Fibroblast of the conjunctiva (primary cell): ENCODE data around the gene TNIK.
"Not testable (repeated sequence)": the region's sequence is repeated elsewhere in the genome, so short reads cannot be mapped to it uniquely, and the experiment has no call there.

Experiments
- DNase-seq: peaks from one replicate; pipeline ENCODE4 v3.0.0-alpha.2; 2010; ENCODE audit warnings: low read depth

The TNIK gene

GRCh38 chr3:171445620-171446204 lies 14.5 kb downstream of the TNIK start:
- no peak for DNase-seq

DNA sequence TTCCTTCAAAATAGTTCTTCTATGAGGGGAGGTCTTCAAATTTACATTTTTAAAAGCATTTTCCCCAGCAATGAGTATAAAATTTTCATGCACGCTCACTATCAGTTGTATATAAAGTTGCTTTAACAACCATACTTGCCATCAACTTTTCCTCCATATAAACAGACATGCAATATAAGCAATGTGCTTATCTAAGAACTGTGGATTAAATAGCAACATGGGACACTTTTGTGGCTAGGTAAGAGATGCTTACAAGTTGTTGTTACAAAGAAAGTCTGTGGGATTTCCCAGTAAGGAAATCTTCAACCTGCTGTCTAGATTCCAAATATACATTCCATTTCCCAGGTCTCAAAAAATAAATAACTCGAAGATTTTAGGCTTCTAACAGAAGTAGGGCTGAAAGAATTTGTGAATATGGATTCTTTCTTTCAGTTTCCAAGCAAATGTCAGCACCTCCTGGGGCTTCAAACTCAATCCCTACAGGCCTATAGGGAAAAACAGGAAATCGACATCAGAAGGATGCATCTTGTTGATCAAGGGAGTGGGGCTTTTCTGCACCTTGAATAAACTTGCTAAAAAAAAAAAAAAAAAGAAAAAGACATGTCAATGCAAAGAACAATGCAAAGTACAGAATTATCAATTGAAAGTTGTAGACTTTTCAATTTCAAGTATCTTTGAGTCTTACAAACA lies 16.1 kb downstream of the TNIK start:
- no peak for DNase-seq

- no peak for DNase-seq
Measured at GRCh38 chr3:171443211-171443957, 16.8 kb downstream of the TNIK start.

DNA sequence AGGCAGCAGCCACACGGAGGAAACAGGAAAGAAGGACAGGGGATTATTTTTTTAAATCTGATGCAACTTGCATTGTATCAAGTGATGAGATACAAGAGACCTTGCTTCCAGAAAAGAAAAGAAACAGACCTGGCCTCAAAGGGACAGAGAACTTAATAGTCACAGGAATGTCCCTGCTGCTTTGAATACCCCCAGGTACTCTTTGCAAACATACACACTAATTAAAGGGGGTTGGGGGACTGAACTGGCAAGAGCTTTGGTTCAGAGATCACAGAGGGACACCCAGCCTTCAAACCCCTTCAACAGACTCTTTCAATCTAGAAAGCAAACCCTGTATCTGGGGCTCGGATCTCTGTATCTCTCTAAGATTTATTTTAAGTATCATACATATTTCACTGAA lies 18.0 kb downstream of the TNIK start:
- no peak for DNase-seq

GRCh38 chr3:171441381-171441780 lies 18.8 kb downstream of the TNIK start:
- no peak for DNase-seq

DNA sequence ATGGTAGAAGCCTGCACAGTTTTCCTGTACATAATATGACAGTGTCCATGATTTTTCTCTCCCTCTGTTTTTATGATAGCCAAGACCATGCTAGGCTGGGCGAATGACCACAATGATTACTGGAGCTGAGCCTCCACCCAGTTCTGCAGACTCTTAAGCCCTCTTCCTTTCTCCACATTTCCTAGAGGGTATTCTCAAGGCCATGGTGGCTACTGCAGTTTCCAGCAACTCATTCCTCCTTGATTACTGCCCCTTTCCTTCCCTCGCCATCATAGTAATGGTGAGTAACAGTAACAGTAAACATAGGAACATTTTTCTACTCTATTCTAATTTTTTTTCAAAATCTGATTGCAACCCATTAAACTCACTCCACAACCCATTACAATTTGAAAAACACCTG lies 20.2 kb downstream of the TNIK start:
- no peak for DNase-seq

DNA sequence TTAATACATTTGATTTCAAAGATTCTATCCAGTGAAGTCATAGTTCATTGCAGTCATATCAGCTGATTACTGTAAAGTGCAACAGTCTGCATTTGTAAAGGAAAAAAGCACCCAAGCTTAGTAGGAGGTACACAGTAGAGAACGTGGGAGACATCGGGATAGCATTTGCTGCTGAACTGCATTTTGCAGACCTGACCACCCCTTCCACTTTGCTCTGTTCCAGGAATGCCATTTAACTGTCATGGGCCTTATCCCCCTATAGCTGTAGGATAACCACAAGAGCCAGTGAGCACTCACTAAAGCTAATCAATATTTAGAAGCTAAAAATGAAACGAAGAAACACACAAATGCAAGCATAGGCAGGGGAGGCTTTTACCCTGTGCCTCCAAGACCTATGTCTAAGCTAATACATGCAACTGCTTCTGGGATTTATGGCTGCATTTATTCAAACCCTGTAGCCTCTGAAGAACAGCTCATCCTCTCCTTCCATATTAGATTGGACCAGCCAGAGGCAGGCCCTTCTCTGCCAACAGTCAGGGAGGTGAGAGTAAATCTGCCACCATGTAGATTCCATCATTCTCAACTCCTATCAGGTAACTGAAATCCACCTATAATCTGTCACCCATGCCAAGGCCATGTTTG lies 23.0 kb downstream of the TNIK start:
- no peak for DNase-seq

GRCh38 chr3:171436380-171436779 lies 23.8 kb downstream of the TNIK start:
- no peak for DNase-seq

GRCh38 chr3:171435757-171436156 lies 24.4 kb downstream of the TNIK start:
- DNase-seq: no peak

DNA sequence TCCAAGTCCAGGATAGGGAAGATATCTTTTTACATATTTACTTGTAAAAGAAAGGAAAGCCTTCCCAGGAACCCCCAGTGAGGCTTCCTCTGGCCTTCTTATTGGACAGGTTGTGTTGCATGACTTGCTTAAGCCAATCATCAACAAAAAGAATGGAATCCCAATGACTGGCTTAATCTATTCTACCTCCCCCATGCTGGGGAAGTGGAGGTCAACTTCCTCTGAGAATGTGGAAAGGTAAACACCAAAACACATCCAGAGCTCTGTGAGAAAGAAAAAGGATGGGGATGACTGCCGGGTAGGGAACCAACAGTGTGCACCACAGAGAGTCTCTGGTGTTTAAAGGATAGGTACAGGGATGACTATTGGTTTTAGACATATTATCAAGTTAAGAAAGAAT lies 25.1 kb downstream of the TNIK start:
- no peak for DNase-seq

DNA sequence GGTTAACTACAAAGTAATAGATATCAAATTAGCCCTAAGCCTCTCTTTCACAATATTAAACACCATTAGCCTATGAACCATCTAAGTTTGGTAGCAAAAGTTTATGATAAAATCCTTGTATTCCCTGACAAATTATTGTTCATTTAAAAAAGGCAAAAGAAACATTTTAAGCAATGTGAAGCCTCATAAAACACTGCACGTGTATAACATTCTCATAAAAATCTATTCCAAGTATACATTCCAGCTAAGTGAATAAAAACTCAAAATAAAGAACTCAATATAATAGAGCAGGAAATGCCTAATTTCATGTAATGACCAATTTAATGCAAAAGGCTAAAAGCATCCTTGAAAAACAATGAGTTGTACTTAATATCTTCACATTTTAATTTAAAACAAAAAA lies 27.7 kb downstream of the TNIK start:
- DNase-seq: no peak

DNA sequence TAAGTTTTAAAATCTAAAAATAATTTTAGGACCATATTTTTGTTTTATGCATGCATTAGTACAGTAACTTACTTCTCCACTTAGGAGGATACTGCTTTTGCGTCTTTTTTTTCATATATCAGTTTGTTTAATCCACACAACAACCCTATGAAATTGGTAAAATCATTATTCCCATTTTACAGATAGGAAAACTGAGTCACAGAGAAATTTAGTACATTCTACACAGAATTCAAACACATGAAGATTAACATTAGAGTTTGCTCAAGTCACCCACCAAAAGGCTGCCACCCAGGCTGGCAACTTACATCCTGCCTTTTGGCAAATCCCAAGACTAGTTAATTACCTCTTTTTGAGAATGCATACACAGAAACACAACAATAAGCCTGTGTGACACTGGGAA lies 28.7 kb downstream of the TNIK start:
- no peak for DNase-seq

DNA sequence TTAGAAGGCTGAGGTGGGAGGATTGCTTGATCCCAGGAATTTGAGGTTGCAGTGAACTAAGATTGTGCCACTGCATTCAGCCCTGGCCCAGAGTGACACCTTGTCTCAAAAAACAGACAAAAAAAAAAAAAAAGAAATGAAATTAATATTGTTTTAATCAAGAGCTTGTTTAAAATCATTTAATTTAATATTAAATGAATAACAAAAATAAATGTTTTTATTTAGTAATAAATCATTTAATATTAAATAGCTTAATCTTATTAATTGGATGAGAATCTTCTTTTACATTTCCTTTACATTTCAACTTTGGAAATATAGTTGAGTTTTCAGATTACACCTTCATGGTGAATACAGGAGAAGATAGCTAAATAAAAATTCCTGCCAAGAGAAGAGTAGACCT lies 29.7 kb downstream of the TNIK start:
- no peak for DNase-seq

GRCh38 chr3:171429635-171430034 lies 30.6 kb downstream of the TNIK start:
- DNase-seq: no peak

DNA sequence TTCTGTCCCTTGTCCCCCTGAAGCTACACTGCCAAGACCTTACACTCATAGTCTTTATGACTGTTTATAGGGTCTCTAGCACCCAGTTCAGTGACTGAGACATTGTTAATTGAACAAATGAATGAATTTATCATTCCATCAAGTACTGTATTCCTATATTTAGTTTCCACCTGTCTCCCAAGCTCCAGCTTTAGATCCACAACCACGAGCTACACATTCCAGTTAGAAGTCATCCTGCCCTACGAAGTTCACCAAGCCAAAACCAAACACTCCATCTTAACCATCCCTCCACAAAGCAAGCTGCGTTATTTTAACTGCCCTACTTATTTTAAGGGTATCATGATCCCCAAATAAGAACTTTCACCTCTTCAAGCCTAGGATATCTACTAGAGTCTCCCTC lies 31.3 kb downstream of the TNIK start:
- DNase-seq: no peak

DNA sequence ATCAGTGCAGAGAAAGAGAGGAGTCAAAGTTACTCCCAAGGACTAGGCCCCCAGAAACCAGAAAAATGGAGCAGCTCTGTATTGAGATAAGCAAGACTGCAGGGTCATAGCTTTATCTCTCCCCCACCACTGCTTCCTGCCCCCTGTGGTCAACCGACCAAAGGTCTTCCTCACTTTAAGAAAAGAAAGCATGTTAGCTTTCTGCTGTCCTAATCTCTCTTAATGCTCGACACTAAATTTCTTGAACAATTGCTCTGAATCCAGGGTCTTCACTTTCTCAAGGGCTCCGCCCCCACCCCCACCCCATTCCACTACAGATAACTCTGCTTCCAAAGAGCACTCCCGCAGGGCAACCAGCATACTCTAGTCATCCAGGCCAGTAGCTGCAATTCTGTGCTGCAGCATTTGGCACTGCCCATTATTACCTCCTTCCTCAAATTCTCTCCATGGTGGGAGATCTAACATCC lies 31.9 kb downstream of the TNIK start:
- no peak for DNase-seq

DNA sequence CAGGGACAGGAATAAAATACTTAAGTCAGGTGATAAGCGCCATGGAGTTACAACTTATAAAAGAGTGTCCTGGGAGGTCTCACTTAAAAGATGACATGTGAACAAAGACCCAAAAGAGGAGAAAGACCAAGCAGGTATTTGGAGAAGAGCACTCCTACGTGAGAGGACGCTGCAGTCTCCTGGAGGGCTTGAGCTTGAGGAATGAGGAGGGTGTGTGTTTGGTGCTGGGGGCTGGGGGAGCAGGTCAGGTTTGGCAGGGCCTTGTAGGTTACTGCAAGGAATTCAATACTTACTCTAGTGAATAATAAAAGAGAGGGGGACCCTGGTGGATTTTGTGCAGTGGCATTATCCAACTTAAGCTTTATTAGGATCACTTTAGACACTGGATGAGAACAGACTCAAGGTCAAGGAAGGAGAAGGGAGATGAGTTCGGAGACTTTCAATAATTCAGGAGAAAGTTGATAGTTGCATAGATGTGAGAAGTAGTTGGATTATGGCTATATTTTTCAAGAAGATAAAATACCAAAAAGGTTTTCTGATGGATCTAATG lies 32.4 kb downstream of the TNIK start:
- no peak for DNase-seq

- DNase-seq: not testable (repeated sequence)
Measured at GRCh38 chr3:171424063-171424462, 36.1 kb downstream of the TNIK start.

- not testable (repeated sequence) for DNase-seq
Measured at GRCh38 chr3:171422855-171423254, 37.4 kb downstream of the TNIK start.

DNA sequence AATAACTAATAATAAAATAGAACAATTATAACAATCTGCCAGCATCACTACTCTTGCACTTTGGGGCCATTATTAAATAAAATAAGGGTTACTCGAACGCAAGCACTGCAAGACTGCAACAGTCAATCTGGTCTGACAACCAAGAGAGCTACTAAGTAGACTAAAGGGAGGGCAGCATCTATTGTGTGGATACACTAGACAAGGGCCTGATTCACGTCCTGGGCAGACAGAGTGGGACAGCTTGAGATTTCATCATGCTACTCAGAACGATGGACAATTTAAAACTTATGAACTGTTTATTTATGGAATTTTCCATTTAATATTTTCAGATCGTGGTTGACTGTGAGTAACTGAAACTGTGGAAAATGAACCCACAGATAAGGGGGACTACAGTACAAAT lies 39.5 kb downstream of the TNIK start:
- DNase-seq: no peak

GRCh38 chr3:171419457-171419856 lies 40.7 kb downstream of the TNIK start:
- DNase-seq: no peak

- DNase-seq: peak; percentile 33
Measured at GRCh38 chr3:171417813-171418212, 42.4 kb downstream of the TNIK start.

DNA sequence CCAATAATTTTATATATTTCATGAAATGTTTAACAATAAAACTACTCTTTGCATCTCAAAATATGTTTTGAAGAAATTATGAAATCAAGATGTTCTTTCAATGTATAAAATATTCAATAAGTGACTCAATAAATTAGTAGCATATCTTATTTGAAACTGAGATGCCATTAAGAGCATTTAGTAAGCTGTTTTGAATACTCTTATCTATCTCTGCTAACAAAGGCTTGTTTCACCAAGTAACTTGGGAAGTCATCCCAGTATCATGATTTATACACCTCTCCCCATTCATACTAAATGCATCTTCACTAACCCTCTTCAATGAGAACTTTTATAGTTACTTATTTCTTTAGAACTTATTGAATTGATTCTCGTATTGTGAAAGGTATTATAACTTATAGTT lies 43.1 kb downstream of the TNIK start:
- DNase-seq: no peak
